ENCODE results near the gene CTAG2.
"Not testable (repeated sequence)": the region's sequence is repeated elsewhere in the genome, so short reads cannot be mapped to it uniquely, and the experiment has no call there.

GRCh38 chrX:154653413-154653812, at the start of gene CTAG2:
- not testable (repeated sequence) for TF ChIP-seq CTCF (IDR thresholded peaks at IDR 0.05); GRHL2 (CRISPR knock-in tag; IDR thresholded peaks at IDR 0.05; ENCODE audit: insufficient replicate concordance, severe bottlenecking)
